NB4 (cell line): Measurements from ENCODE around the gene DLGAP4.

Experiments used
- CTCF ChIP-seq: IDR thresholded peaks from one replicate; pipeline ENCODE4 v1.5.1; 2012; ENCODE audit warnings: low read depth, low read length
- MYC ChIP-seq: IDR thresholded peaks from 2 replicates; pipeline ENCODE4 v1.6.1; 2011; ENCODE audit warnings: low read depth, low read length
- POLR2A ChIP-seq: IDR thresholded peaks from 2 replicates; pipeline ENCODE4 v1.6.1; 2011; ENCODE audit warnings: mild to moderate bottlenecking; ENCODE audit not compliant: insufficient read length; ENCODE audit errors: extremely low read depth
- TF ChIP-seq, protein P1 (sequence below): IDR thresholded peaks from 2 replicates; pipeline ENCODE4 v1.6.1; 2011; ENCODE audit warnings: low read depth, low read length

DNA sequence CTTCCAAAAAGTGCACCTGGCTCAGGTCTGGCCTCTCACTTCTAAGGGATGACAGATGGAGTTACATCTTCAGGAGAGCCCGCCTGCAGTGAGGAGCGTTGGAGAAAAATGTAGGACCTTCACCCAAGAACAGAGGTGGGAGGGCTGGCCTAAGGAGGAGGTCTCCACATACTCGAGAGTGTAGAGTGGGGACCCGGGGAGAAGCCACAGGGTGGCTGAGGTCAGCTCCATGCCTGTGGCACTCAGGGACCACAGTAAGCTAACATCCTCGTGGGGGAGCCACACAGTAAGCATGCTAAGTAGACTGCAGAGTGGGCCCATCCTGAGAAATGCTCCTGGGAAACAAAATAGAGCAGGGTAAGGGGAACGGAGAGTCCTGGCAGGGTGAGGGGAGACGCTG lies 45.8 kb upstream of the DLGAP4 start:
- TF ChIP-seq POLR2A (no peak), CTCF (no peak), MYC (no peak)
- TF ChIP-seq, protein P1, sequence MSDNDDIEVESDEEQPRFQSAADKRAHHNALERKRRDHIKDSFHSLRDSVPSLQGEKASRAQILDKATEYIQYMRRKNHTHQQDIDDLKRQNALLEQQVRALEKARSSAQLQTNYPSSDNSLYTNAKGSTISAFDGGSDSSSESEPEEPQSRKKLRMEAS = no peak
